A549 (cell line): ENCODE data around the gene MRPS15. TPM values are rescaled to one million over a fixed set of nuclear protein-coding genes. Genes with fewer than 3 reads are reported as not detected.
A peak's percentile ranks its signal among the peaks of the same experiment; 100 is the strongest.

Experiments used
- ATAC-seq, 2 experiments: fragments of 200-7000 bp in 1 of 2; fragments of >200 bp in 1 of 2; cut with Nextera tagmentation in 1 of 2; cut with Tn5 transposase in 1 of 2; 3 replicates each; pipeline versions ENCODE4 v1.8.0 to v1.9.1; 2018 to 2020; ENCODE audit warnings: mild to moderate bottlenecking in 1 of 2, moderate library complexity in 1 of 2
- CTCF ChIA-PET: fragments of 300-600 bp; sonication (Branson Sonifier 250); formaldehyde crosslinking; extraction: SDS; loops from one replicate; lab custom pipeline; 2021; ENCODE audit warnings: antibody characterized with exemption, inconsistent platforms; lab: Yijun Ruan, JAX
- POLR2A ChIA-PET: fragments of 350-600 bp; formaldehyde crosslinking; extraction: SDS; loops from one replicate; lab custom pipeline; 2021; ENCODE audit warnings: antibody characterized with exemption, inconsistent platforms; lab: Yijun Ruan, JAX
- DNase-seq, 2 experiments: peaks; one replicate each; pipeline versions ENCODE4 v3.0.0 to v3.0.0-alpha.2; 2011 to 2016; ENCODE audit warnings: low read depth in 1 of 2, low spot score in 1 of 2
- FAIRE-seq: peaks from 2 replicates; lab custom pipeline; 2011; peaks lifted over from hg19 to GRCh38; lab: Jason Lieb, UNC
- H3K27ac ChIP-seq, 2 experiments: fragments of >200 bp; sonication (Bioruptor Twin); formaldehyde crosslinking; 3 replicates each; pipeline ENCODE4 v1.5.1; 2016 to 2017
- H3K4me1 ChIP-seq: fragments of >200 bp; sonication (Bioruptor Twin); formaldehyde crosslinking; 3 replicates; pipeline ENCODE4 v1.6.1; 2016
- H3K4me2 ChIP-seq: fragments of >200 bp; sonication (Bioruptor Twin); formaldehyde crosslinking; 3 replicates; pipeline ENCODE4 v1.6.1; 2016
- H3K4me3 ChIP-seq: fragments of >200 bp; sonication (Bioruptor Twin); formaldehyde crosslinking; 3 replicates; pipeline ENCODE4 v1.5.1; 2016
- H3K9me3 ChIP-seq: fragments of >200 bp; sonication (Bioruptor Twin); formaldehyde crosslinking; 3 replicates; pipeline ENCODE4 v1.6.1; 2016
- CBX8 ChIP-seq: fragments of 200-600 bp; sonication (generic); IDR thresholded peaks from 2 replicates; pipeline ENCODE4 v1.6.1; 2016
- CEBPB ChIP-seq, 2 experiments: fragments of >200 bp in 1 of 2; sonication (Bioruptor Twin) in 1 of 2; formaldehyde crosslinking in 1 of 2; IDR thresholded peaks; 2 replicates each; pipeline ENCODE4 v1.6.1; 2012 to 2016
- EHMT2 ChIP-seq: fragments of 200-600 bp; sonication (generic); IDR thresholded peaks from 2 replicates; pipeline ENCODE4 v1.6.1; 2016; ENCODE audit warnings: antibody characterized with exemption, low read depth, mild to moderate bottlenecking, moderate library complexity
- ESRRA ChIP-seq: fragments of 150-350 bp; IDR thresholded peaks from 2 replicates; pipeline ENCODE4 v1.6.1; 2014; ENCODE audit warnings: mild to moderate bottlenecking, low read length, borderline replicate concordance
- HDAC2 ChIP-seq: fragments of 200-600 bp; sonication (generic); IDR thresholded peaks from 2 replicates; pipeline ENCODE4 v1.6.1; 2016
- HEYL ChIP-seq: fragments of 250-450 bp; sonication (Bioruptor Pico); IDR thresholded peaks from 2 replicates; pipeline ENCODE4 v1.8.0; 2021; ENCODE audit warnings: mild to moderate bottlenecking, moderate library complexity
- HOXB13 ChIP-seq: fragments of 250-450 bp; sonication (Bioruptor Pico); IDR thresholded peaks from 2 replicates; pipeline ENCODE4 v1.5.0; 2020; ENCODE audit warnings: low read depth, mild to moderate bottlenecking, moderate library complexity
- JUNB ChIP-seq: fragments of >200 bp; sonication (Bioruptor Twin); formaldehyde crosslinking; IDR thresholded peaks from 2 replicates; pipeline ENCODE4 v1.6.1; 2016
- MAFK ChIP-seq: fragments of 450-650 bp; IDR thresholded peaks from 2 replicates; pipeline ENCODE4 v1.6.1; 2014; ENCODE audit not compliant: partially characterized antibody
- MYC ChIP-seq: IDR thresholded peaks from 2 replicates; pipeline ENCODE4 v1.6.1; 2012; ENCODE audit warnings: mild to moderate bottlenecking, inconsistent platforms, low read length, improper control_type of control experiment, borderline replicate concordance
- NFE2L2 ChIP-seq: fragments of 150-350 bp; conservative IDR thresholded peaks from 2 replicates; pipeline ENCODE4 v1.6.1; 2014; ENCODE audit warnings: low read length
- NPAS2 ChIP-seq: fragments of 250-450 bp; sonication (Bioruptor Pico); IDR thresholded peaks from 2 replicates; pipeline ENCODE4 v1.8.0; 2022; ENCODE audit warnings: mild to moderate bottlenecking, moderate library complexity, borderline replicate concordance
- PHF8 ChIP-seq: fragments of 200-600 bp; sonication (generic); IDR thresholded peaks from 2 replicates; pipeline ENCODE4 v1.6.1; 2016; ENCODE audit warnings: low read depth, mild to moderate bottlenecking, antibody characterized with exemption, moderate library complexity, borderline replicate concordance
- POLR2A ChIP-seq: IDR thresholded peaks from 2 replicates; pipeline ENCODE4 v1.6.1; 2012; ENCODE audit warnings: mild to moderate bottlenecking, low read length
- RAD21 ChIP-seq, 2 experiments: fragments of >200 bp in 1 of 2; sonication (Bioruptor Twin) in 1 of 2; formaldehyde crosslinking in 1 of 2; IDR thresholded peaks in 1 of 2; conservative IDR thresholded peaks in 1 of 2; 2 replicates in 1 of 2; 3 replicates in 1 of 2; pipeline ENCODE4 v1.6.1; 2012 to 2018; ENCODE audit warnings: inconsistent platforms in 1 of 2
- TP53 ChIP-seq: fragments of 250-450 bp; sonication (Bioruptor Pico); IDR thresholded peaks from 2 replicates; pipeline ENCODE4 v1.5.0; 2021; ENCODE audit warnings: mild to moderate bottlenecking, moderate library complexity
- ZFP36 ChIP-seq: fragments of 450-650 bp; IDR thresholded peaks from 2 replicates; pipeline ENCODE4 v1.6.1; 2014; ENCODE audit warnings: borderline replicate concordance; ENCODE audit not compliant: partially characterized antibody
- WGBS: methylation state at CpG from one replicate; pipeline ENCODE4 v1.1.6; 2017; ENCODE audit errors: missing lambda C conversion rate; 5-methylcytosine and 5-hydroxymethylcytosine counted together
- polyA plus RNA-seq, 4 experiments: library from polyadenylated mRNA; depleted of rRNA in 3 of 4; stranded (reverse); fragments of >200 nt; fragmentation: RNase III in 1 of 4; extraction: RNeasy Plus Mini Kit Qiagen cat#74134 plus additional on column Dnase treatment in 1 of 4; gene quantifications; 2 replicates in 3 of 4; 3 replicates in 1 of 4; pipeline ENCODE4 v1.2.3, GENCODE V29; 2011 to 2017
- TF ChIP-seq, protein P1 (sequence below): fragments of >200 bp; sonication (Bioruptor Twin); formaldehyde crosslinking; IDR thresholded peaks from 3 replicates; pipeline ENCODE4 v1.5.1; 2016
- TF ChIP-seq, protein P2 (sequence below): IDR thresholded peaks from 2 replicates; pipeline ENCODE4 v1.6.1; 2012; ENCODE audit warnings: low read depth, borderline replicate concordance

MRPS15 gene
- polyA plus RNA-seq, 2 of the 4 experiments (the other 2 are of a cell fraction) = 74.7 to 79.7 TPM

DNA sequence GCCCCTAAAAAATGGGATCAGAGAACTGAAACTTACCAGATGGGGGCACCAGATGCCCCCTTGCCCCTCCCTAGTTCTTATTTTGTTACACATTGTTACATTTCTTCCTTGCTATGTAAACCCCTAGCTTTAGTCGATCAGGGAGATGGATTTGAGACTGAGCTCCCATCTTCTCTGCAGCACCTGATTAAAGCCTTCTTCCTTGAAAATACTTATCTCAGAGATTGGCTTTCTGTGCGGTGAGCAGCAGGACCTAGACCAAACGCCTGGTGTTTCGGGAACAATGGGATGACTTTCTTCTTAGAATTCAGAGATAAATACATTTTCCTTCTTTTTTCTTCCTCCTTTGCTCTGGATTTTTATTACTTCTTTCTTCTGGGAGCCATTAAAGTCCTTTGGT, 49.8 kb downstream of the MRPS15 start:
- H3K27ac ChIP-seq = no peak overlapping the region
- DNase-seq (no peak), ATAC-seq (no peak), FAIRE-seq (no peak)
- ChIA-PET POLR2A (no interaction called here), CTCF (interaction anchor here (1.3 to 6.8 kb wide), 3 partner anchors 8 to 227 kb away, joined by 4 to 37 read pairs (median 4); no protein-coding TSS in a partner anchor)
- H3K9me3 ChIP-seq = no peaks in the 10 kb centered on the region
- TF ChIP-seq MYC (no peak), HOXB13 (no peak)
- H3K4me3 ChIP-seq = no peak overlapping the region
- H3K4me2 ChIP-seq = no peak overlapping the region
- H3K4me1 ChIP-seq = no peaks in the 10 kb centered on the region
- WGBS = 84% methylated on average over 4 of the region's 4 CpGs

DNA sequence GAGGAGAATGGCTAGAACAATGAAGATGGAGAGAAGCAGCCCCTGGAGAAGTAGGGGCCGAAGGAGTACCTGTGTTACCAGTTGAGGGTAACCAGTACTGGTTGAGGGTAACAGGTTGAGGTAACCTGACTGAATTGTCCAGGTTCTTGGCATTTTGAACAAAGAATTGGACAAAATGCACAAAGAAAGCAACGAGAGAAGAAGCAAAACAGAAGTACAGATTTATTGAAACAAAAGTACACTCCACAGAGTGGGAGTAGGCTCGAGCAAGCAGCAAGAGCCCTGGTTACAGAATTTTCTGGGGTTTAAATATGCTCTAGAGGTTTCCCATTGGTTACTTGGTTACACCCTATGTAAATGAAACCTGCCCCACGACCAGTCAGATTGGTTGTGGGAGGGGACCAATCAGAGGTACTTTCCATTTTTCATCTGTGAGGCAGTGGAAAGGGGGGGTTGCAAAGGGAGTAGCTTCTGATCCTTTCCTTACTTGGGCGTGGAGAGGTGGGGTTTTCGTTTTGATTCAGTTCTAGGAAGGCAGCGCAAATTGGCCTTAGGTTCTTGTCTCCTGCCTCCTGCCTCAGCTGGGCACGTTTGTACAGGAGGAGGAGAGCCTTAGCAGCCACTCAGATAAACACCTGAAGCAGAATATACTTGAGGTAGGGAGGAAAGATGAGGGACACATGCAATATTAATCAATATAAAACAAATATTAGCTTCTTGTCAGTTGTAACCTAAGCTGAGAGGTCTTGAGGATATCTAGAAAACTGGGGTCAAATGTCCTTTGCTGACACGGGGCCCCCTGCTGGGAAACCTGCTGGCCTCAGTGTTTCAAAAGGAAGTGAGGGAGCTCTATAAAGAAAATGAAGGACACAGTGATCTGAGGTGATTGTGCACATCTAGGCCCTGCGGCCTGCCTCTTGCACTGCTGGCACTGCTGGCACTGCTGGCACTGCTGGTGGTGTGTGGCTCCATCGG, 52.2 kb downstream of the MRPS15 start:
- CTCF ChIA-PET = interaction anchor here (0.6 to 6.8 kb wide), 5 partner anchors 8 to 145 kb away, joined by 3 to 37 read pairs (median 3); partner anchors contain the start of gene LSM10
- Histone ChIP-seq H3K27ac (no peak overlapping the region), H3K4me3 (no peak overlapping the region), H3K9me3 (no peaks in the 10 kb centered on the region), H3K4me2 (no peak overlapping the region), H3K4me1 (no peaks in the 10 kb centered on the region)
- peak in 1 of 2 experiments; percentile 74; a peak in 3 of 6 replicates for ATAC-seq
- no peak for TF ChIP-seq RAD21 (conservative IDR thresholded peaks at IDR 0.05 in 1 of 2, IDR thresholded peaks at IDR 0.05 in 1 of 2)
- no peak for TF ChIP-seq HEYL (CRISPR knock-in tag)
- TF ChIP-seq TP53 (CRISPR knock-in tag) = no peak
- no peak for TF ChIP-seq POLR2A
- no peak for TF ChIP-seq CEBPB (IDR thresholded peaks at IDR 0.05)
- FAIRE-seq = no peak
- POLR2A ChIA-PET = no interaction called here
- peak in 1 of 2 experiments; percentile 30 for DNase-seq
- whole genome bisulfite sequencing = 44% methylated on average over 11 of the region's 11 CpGs

DNA sequence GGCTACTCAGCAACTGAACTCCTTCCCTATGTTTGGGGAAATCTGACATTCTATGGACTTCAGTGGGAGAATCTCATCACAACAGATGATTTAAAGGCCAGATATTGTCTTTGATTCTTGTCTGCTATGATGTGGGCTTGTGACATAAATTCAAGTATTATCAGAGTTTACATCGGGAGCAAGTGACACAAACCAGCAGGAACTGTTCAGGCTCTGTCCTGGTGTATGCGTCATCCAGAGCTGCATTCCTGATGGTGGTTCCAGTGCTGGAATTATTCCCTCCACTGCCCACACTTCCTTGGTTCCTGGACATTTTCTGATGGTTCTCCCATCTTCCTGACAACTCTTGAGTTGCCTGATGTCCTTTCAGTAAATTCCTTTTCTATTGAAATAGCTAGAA, 55.7 kb downstream of the MRPS15 start:
- POLR2A ChIA-PET = interaction anchor here (0.9 kb wide), 1 partner anchor 56 kb away, joined by 3 read pairs; the partner anchor contains the start of gene MRPS15
- H3K4me2 ChIP-seq = no peak overlapping the region
- no peak overlapping the region for H3K4me3 ChIP-seq
- TF ChIP-seq, protein P1, sequence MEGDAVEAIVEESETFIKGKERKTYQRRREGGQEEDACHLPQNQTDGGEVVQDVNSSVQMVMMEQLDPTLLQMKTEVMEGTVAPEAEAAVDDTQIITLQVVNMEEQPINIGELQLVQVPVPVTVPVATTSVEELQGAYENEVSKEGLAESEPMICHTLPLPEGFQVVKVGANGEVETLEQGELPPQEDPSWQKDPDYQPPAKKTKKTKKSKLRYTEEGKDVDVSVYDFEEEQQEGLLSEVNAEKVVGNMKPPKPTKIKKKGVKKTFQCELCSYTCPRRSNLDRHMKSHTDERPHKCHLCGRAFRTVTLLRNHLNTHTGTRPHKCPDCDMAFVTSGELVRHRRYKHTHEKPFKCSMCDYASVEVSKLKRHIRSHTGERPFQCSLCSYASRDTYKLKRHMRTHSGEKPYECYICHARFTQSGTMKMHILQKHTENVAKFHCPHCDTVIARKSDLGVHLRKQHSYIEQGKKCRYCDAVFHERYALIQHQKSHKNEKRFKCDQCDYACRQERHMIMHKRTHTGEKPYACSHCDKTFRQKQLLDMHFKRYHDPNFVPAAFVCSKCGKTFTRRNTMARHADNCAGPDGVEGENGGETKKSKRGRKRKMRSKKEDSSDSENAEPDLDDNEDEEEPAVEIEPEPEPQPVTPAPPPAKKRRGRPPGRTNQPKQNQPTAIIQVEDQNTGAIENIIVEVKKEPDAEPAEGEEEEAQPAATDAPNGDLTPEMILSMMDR = no peak
- TF ChIP-seq EHMT2 (no peak), HDAC2 (no peak), NFE2L2 (no peak), PHF8 (no peak), ESRRA (no peak), CBX8 (no peak), NPAS2 (CRISPR knock-in tag) (no peak), ZFP36 (no peak), MAFK (no peak), POLR2A (no peak), JUNB (no peak)
- TF ChIP-seq, protein P2, sequence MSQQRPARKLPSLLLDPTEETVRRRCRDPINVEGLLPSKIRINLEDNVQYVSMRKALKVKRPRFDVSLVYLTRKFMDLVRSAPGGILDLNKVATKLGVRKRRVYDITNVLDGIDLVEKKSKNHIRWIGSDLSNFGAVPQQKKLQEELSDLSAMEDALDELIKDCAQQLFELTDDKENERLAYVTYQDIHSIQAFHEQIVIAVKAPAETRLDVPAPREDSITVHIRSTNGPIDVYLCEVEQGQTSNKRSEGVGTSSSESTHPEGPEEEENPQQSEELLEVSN = no peak
- 74% methylated on average over 2 of the region's 2 CpGs for WGBS
- H3K9me3 ChIP-seq = no peaks in the 10 kb centered on the region
- ATAC-seq = no peak
- DNase-seq = no peak
- H3K4me1 ChIP-seq = no peaks in the 10 kb centered on the region
- H3K27ac ChIP-seq = no peak overlapping the region
- FAIRE-seq = no peak
- CTCF ChIA-PET = interaction anchor here (0.6 to 1.1 kb wide), 2 partner anchors 38 to 42 kb away, joined by 3 read pairs; partner anchors contain the start of gene OSCP1
